Vagina (tissue), 2 donors: ENCODE results near the gene LAG3.

Experiments used
- CTCF ChIP-seq, 3 experiments: fragments of 450-650 bp in 2 of 3; fragments of 200-600 bp in 1 of 3; sonication (generic) in 1 of 3; IDR thresholded peaks; one replicate each; pipeline ENCODE4 v1.5.1; 2017 to 2019; ENCODE audit warnings: antibody characterized with exemption in 3 of 3, mild to moderate bottlenecking in 2 of 3, moderate library complexity in 2 of 3
- POLR2A ChIP-seq, 2 donors: fragments of 450-650 bp; IDR thresholded peaks; one replicate each; pipeline ENCODE4 v1.6.1; 2017; ENCODE audit warnings: antibody characterized with exemption in 2 of 2, mild to moderate bottlenecking in 2 of 2, moderate library complexity in 2 of 2

GRCh38 chr12:6770094-6770493, 2.2 kb upstream of the LAG3 start:
- TF ChIP-seq CTCF (IDR thresholded peaks at IDR 0.05), result no peak
- TF ChIP-seq POLR2A (IDR thresholded peaks at IDR 0.05), result no peak
